HepG2 (cell line): ENCODE data around the gene CDC42SE2. TPM values are rescaled to one million over a fixed set of nuclear protein-coding genes. Genes with fewer than 3 reads are reported as not detected.

Experiments used
- ATF5 ChIP-seq: sonication (generic); formaldehyde crosslinking; IDR thresholded peaks from 2 replicates; pipeline ENCODE4 v1.4.0; 2020; ENCODE audit warnings: mild to moderate bottlenecking, low read depth, missing genetic modification reagents
- HDAC2 ChIP-seq: sonication (generic); formaldehyde crosslinking; IDR thresholded peaks from 2 replicates; pipeline ENCODE4 v1.4.0; 2020; ENCODE audit warnings: missing genetic modification reagents
- HOXA5 ChIP-seq: sonication (generic); formaldehyde crosslinking; IDR thresholded peaks from 2 replicates; pipeline ENCODE4 v1.4.0; 2020; ENCODE audit warnings: missing genetic modification reagents
- POLR2AphosphoS2 ChIP-seq: IDR thresholded peaks from 2 replicates; pipeline ENCODE4 v1.6.1; 2011; ENCODE audit warnings: low read depth, low read length, improper control_type of control experiment
- ZNF180 ChIP-seq: sonication (generic); formaldehyde crosslinking; IDR thresholded peaks from 2 replicates; pipeline ENCODE4 v1.4.0; 2020; ENCODE audit warnings: low read depth, missing genetic modification reagents, borderline replicate concordance
- ZNF281 ChIP-seq: sonication (generic); formaldehyde crosslinking; IDR thresholded peaks from 2 replicates; pipeline ENCODE4 v1.4.0; 2020; ENCODE audit warnings: missing genetic modification reagents, borderline replicate concordance
- ZNF484 ChIP-seq: sonication (generic); formaldehyde crosslinking; IDR thresholded peaks from 2 replicates; pipeline ENCODE4 v1.5.1; 2020; ENCODE audit warnings: mild to moderate bottlenecking, low read depth, missing genetic modification reagents, borderline replicate concordance
- polyA plus RNA-seq, 8 experiments: library from polyadenylated mRNA; depleted of rRNA in 3 of 8; stranded (reverse) in 7 of 8; unstranded in 1 of 8; fragments of >200 nt; fragmentation: Illumina TruSeq in 4 of 8; extraction: Trizol in 4 of 8; gene quantifications; 2 replicates each; pipeline versions ENCODE4 v1.2.1 to v1.2.3, GENCODE V29; 2011 to 2016; ENCODE audit warnings: low read depth in 4 of 8, missing spikeins in 1 of 8, mixed read lengths in 1 of 8; ENCODE audit not compliant: insufficient read depth in 1 of 8
- total RNA-seq, 5 experiments: library from RNA; depleted of rRNA; stranded (reverse); fragments of >200 nt; fragmentation: Illumina TruSeq; extraction: Trizol; gene quantifications; 2 replicates each; pipeline ENCODE4 v1.2.3, GENCODE V29; 2016; ENCODE audit warnings: low read depth in 1 of 5
- TF ChIP-seq, protein P1 (sequence below): sonication (generic); formaldehyde crosslinking; IDR thresholded peaks from 2 replicates; pipeline ENCODE4 v1.5.0; 2020; ENCODE audit warnings: mild to moderate bottlenecking, missing genetic modification reagents, borderline replicate concordance
- TF ChIP-seq, protein P2 (sequence below): sonication (generic); formaldehyde crosslinking; IDR thresholded peaks from 2 replicates; pipeline ENCODE4 v1.5.0; 2020; ENCODE audit warnings: mild to moderate bottlenecking, missing genetic modification reagents, borderline replicate concordance

The CDC42SE2 gene
- total and polyA plus RNA-seq, 2 of the 13 experiments (the other 11 are each of a cell fraction or from before 2014, with no cell fraction given) = 19.6 to 25.0 TPM

DNA sequence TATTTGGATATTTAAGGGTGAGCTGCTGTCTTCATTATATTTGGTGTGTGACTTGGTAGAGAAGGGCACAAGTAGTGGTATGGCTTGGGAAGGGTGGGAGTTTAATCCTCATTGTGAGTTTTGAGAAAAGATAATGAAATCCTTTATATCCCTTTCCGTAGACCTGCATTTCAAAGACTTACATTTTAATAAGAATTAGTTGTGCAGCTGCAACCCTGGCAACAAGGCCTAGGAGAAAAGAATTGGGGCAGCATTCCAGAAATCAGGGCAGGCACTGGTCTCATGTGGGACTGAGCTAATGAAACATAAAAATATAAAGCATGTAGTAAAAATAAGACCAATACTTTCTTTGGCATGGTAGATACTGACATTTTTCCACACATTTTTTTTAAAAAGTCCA is 60.5 kb downstream of the CDC42SE2 start (continued):
- TF ChIP-seq, protein P1, sequence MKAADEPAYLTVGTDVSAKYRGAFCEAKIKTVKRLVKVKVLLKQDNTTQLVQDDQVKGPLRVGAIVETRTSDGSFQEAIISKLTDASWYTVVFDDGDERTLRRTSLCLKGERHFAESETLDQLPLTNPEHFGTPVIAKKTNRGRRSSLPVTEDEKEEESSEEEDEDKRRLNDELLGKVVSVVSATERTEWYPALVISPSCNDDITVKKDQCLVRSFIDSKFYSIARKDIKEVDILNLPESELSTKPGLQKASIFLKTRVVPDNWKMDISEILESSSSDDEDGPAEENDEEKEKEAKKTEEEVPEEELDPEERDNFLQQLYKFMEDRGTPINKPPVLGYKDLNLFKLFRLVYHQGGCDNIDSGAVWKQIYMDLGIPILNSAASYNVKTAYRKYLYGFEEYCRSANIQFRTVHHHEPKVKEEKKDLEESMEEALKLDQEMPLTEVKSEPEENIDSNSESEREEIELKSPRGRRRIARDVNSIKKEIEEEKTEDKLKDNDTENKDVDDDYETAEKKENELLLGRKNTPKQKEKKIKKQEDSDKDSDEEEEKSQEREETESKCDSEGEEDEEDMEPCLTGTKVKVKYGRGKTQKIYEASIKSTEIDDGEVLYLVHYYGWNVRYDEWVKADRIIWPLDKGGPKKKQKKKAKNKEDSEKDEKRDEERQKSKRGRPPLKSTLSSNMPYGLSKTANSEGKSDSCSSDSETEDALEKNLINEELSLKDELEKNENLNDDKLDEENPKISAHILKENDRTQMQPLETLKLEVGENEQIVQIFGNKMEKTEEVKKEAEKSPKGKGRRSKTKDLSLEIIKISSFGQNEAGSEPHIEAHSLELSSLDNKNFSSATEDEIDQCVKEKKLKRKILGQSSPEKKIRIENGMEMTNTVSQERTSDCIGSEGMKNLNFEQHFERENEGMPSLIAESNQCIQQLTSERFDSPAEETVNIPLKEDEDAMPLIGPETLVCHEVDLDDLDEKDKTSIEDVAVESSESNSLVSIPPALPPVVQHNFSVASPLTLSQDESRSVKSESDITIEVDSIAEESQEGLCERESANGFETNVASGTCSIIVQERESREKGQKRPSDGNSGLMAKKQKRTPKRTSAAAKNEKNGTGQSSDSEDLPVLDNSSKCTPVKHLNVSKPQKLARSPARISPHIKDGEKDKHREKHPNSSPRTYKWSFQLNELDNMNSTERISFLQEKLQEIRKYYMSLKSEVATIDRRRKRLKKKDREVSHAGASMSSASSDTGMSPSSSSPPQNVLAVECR (CRISPR knock-in tag) = no peak
- no peak for TF ChIP-seq HOXA5 (CRISPR knock-in tag)
- TF ChIP-seq ATF5 (CRISPR knock-in tag) = no peak
- TF ChIP-seq ZNF281 (CRISPR knock-in tag) = no peak
- no peak for TF ChIP-seq ZNF484 (CRISPR knock-in tag)
- no peak for TF ChIP-seq POLR2AphosphoS2
- no peak for TF ChIP-seq ZNF180
- TF ChIP-seq, protein P2, sequence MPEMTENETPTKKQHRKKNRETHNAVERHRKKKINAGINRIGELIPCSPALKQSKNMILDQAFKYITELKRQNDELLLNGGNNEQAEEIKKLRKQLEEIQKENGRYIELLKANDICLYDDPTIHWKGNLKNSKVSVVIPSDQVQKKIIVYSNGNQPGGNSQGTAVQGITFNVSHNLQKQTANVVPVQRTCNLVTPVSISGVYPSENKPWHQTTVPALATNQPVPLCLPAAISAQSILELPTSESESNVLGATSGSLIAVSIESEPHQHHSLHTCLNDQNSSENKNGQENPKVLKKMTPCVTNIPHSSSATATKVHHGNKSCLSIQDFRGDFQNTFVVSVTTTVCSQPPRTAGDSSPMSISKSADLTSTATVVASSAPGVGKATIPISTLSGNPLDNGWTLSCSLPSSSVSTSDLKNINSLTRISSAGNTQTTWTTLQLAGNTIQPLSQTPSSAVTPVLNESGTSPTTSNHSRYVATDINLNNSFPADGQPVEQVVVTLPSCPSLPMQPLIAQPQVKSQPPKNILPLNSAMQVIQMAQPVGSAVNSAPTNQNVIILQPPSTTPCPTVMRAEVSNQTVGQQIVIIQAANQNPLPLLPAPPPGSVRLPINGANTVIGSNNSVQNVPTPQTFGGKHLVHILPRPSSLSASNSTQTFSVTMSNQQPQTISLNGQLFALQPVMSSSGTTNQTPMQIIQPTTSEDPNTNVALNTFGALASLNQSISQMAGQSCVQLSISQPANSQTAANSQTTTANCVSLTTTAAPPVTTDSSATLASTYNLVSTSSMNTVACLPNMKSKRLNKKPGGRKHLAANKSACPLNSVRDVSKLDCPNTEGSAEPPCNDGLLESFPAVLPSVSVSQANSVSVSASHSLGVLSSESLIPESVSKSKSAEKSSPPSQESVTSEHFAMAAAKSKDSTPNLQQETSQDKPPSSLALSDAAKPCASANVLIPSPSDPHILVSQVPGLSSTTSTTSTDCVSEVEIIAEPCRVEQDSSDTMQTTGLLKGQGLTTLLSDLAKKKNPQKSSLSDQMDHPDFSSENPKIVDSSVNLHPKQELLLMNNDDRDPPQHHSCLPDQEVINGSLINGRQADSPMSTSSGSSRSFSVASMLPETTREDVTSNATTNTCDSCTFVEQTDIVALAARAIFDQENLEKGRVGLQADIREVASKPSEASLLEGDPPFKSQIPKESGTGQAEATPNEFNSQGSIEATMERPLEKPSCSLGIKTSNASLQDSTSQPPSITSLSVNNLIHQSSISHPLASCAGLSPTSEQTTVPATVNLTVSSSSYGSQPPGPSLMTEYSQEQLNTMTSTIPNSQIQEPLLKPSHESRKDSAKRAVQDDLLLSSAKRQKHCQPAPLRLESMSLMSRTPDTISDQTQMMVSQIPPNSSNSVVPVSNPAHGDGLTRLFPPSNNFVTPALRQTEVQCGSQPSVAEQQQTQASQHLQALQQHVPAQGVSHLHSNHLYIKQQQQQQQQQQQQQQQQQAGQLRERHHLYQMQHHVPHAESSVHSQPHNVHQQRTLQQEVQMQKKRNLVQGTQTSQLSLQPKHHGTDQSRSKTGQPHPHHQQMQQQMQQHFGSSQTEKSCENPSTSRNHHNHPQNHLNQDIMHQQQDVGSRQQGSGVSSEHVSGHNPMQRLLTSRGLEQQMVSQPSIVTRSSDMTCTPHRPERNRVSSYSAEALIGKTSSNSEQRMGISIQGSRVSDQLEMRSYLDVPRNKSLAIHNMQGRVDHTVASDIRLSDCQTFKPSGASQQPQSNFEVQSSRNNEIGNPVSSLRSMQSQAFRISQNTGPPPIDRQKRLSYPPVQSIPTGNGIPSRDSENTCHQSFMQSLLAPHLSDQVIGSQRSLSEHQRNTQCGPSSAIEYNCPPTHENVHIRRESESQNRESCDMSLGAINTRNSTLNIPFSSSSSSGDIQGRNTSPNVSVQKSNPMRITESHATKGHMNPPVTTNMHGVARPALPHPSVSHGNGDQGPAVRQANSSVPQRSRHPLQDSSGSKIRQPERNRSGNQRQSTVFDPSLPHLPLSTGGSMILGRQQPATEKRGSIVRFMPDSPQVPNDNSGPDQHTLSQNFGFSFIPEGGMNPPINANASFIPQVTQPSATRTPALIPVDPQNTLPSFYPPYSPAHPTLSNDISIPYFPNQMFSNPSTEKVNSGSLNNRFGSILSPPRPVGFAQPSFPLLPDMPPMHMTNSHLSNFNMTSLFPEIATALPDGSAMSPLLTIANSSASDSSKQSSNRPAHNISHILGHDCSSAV (CRISPR knock-in tag) = no peak
- no peak for TF ChIP-seq HDAC2 (CRISPR knock-in tag)
